ENCODE measurements around the gene ZDHHC20. TPM values are rescaled to one million over a fixed set of nuclear protein-coding genes. Genes with fewer than 3 reads are reported as not detected.

ZDHHC20 gene
- polyA plus RNA-seq, 3 donors: 28.1 to 67.8 (median 66.8) TPM

DNA sequence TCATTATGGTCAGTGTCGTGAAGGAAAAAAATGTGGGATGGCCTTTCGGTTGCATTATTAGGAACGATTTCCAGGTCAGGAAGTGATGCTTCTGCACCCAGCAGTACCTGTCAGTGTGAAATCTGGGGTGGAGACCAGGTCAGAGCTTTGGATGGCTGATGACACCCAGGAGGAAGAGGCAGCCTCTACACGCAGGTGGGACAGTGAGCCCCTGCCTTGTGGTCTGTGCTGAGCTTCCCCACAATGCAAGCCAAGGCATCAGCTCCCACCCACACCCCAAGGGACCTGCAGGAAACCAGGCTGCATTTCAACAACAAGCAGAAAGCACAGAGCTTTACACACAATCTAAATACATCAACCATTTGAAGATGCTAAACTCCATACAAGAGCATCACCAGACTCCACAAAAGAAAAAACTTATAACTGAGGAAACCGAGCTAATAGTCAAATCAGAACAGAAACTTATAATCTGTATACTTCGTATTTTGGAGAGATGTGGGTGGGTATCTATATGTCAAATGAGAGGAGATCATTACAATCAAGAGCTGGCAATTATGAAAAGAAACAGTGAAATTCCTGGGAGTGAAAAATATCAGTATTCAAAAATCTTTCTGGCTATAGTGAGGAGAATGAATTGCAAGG, 130.1 kb downstream of the ZDHHC20 start:
- TF ChIP-seq, protein P1, sequence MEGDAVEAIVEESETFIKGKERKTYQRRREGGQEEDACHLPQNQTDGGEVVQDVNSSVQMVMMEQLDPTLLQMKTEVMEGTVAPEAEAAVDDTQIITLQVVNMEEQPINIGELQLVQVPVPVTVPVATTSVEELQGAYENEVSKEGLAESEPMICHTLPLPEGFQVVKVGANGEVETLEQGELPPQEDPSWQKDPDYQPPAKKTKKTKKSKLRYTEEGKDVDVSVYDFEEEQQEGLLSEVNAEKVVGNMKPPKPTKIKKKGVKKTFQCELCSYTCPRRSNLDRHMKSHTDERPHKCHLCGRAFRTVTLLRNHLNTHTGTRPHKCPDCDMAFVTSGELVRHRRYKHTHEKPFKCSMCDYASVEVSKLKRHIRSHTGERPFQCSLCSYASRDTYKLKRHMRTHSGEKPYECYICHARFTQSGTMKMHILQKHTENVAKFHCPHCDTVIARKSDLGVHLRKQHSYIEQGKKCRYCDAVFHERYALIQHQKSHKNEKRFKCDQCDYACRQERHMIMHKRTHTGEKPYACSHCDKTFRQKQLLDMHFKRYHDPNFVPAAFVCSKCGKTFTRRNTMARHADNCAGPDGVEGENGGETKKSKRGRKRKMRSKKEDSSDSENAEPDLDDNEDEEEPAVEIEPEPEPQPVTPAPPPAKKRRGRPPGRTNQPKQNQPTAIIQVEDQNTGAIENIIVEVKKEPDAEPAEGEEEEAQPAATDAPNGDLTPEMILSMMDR (IDR thresholded peaks at IDR 0.05): no peak
- H3K27ac Mint-ChIP-seq: no peak overlapping the region
- 100% methylated on average over 2 of the region's 6 CpGs for WGBS (ENCODE audit: insufficient coverage)
- Histone ChIP-seq H3K9me3 (replicated peaks in 1 of 2; ENCODE audit: control insufficient read depth in 1 of 2, insufficient read depth in 1 of 2, low read length in 2 of 2) (no peaks in the 10 kb centered on the region), H4K20me1 (ENCODE audit: insufficient read depth, low read length) (no peaks in the 10 kb centered on the region), H3K27ac (ENCODE audit: low read depth in 1 of 2, low read length in 2 of 2) (no peak overlapping the region), H3K4me3 (replicated peaks in 1 of 3; ENCODE audit: low read depth in 2 of 3, low read length in 3 of 3) (no peak overlapping the region), H2AFZ (ENCODE audit: insufficient read depth, low read depth, low read length, poor library complexity, severe bottlenecking) (no peak overlapping the region), H3K36me3 (replicated peaks in 1 of 2; ENCODE audit: control insufficient read depth in 1 of 2, insufficient read depth in 2 of 2, low read length in 2 of 2) (no peaks in the 10 kb centered on the region), H3K79me2 (ENCODE audit: insufficient read depth, low read length) (no peaks in the 10 kb centered on the region), H3K27me3 (ENCODE audit: control insufficient read depth in 2 of 2, insufficient read depth in 2 of 2, low read length in 2 of 2) (no peaks in the 10 kb centered on the region), H3K4me1 (ENCODE audit: control insufficient read depth in 1 of 2, insufficient read depth in 2 of 2, low read length in 2 of 2) (peaks cover 0 to 8% of the 10 kb centered on the region in 2 donors), H3K9ac (ENCODE audit: insufficient read depth, low read length, poor library complexity, severe bottlenecking) (no peak overlapping the region), H3K4me2 (replicated peaks; ENCODE audit: extremely low read depth, low read length, poor library complexity, severe bottlenecking) (no peak overlapping the region)
- peaks cover 0 to 3% (median 0%) of the 10 kb centered on the region in 7 donors for H3K9me3 Mint-ChIP-seq
- H3K36me3 Mint-ChIP-seq: peaks cover 0 to 9% of the 10 kb centered on the region in 2 donors
- H3K4me1 Mint-ChIP-seq: peaks cover 7% of the 10 kb centered on the region
- DNase-seq: no peak
- intact Hi-C loops (cut with micrococcal nuclease): no loop called here
- H3K4me3 Mint-ChIP-seq: no peak overlapping the region
- H3K27me3 Mint-ChIP-seq (ENCODE audit: low read depth in 3 of 3): peaks cover 2 to 4% (median 3%) of the 10 kb centered on the region in 3 donors

DNA sequence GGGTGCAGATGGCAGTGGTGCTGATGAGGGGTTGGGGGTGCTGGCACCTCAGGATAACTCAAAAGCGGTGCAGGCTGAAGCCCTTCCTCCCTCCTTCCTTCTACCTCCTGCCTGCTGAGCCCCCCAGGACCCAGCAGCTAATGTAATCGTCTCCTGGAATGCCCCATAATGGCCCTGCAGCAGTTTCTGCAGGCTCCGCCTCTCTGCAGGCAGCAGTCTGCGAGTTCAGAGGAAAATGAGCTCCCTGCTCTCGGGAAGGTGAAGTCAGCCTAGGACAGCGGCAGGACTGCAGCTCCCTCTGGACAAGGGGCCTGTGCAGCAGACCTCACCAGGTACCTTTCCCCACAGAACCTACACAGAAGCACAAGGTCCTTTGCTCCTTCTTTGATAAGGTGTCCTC, 130.9 kb downstream of the ZDHHC20 start:
- Mint-ChIP-seq H3K4me1 (peaks cover 7% of the 10 kb centered on the region), H3K9me3 (peaks cover 0 to 3% (median 0%) of the 10 kb centered on the region in 7 donors), H3K4me3 (no peak overlapping the region), H3K27ac (no peak overlapping the region), H3K36me3 (peaks cover 0 to 9% of the 10 kb centered on the region in 2 donors), H3K27me3 (ENCODE audit: low read depth in 3 of 3) (peaks cover 2 to 4% (median 3%) of the 10 kb centered on the region in 3 donors)
- Histone ChIP-seq H2AFZ (ENCODE audit: insufficient read depth, low read depth, low read length, poor library complexity, severe bottlenecking) (no peak overlapping the region), H3K4me1 (ENCODE audit: control insufficient read depth in 1 of 2, insufficient read depth in 2 of 2, low read length in 2 of 2) (peaks cover 0 to 8% of the 10 kb centered on the region in 2 donors), H3K36me3 (replicated peaks in 1 of 2; ENCODE audit: control insufficient read depth in 1 of 2, insufficient read depth in 2 of 2, low read length in 2 of 2) (no peaks in the 10 kb centered on the region), H3K9ac (ENCODE audit: insufficient read depth, low read length, poor library complexity, severe bottlenecking) (no peak overlapping the region), H3K27me3 (ENCODE audit: control insufficient read depth in 2 of 2, insufficient read depth in 2 of 2, low read length in 2 of 2) (no peaks in the 10 kb centered on the region), H3K79me2 (ENCODE audit: insufficient read depth, low read length) (no peaks in the 10 kb centered on the region), H3K4me3 (replicated peaks in 1 of 3; ENCODE audit: low read depth in 2 of 3, low read length in 3 of 3) (no peak overlapping the region), H3K4me2 (replicated peaks; ENCODE audit: extremely low read depth, low read length, poor library complexity, severe bottlenecking) (no peak overlapping the region), H4K20me1 (ENCODE audit: insufficient read depth, low read length) (no peaks in the 10 kb centered on the region), H3K9me3 (replicated peaks in 1 of 2; ENCODE audit: control insufficient read depth in 1 of 2, insufficient read depth in 1 of 2, low read length in 2 of 2) (no peaks in the 10 kb centered on the region), H3K27ac (ENCODE audit: low read depth in 1 of 2, low read length in 2 of 2) (no peak overlapping the region)
- no peak for DNase-seq
- TF ChIP-seq, protein P1 (IDR thresholded peaks at IDR 0.05): no peak
- intact Hi-C loops (cut with micrococcal nuclease): no loop called here
- 79% methylated on average over 6 of the region's 6 CpGs for WGBS (ENCODE audit: insufficient coverage)

Measured in CD14-positive monocyte (primary cell).